IMR-90 (cell line): ENCODE results near the gene PGS1. TPM values are rescaled to one million over a fixed set of nuclear protein-coding genes. Genes with fewer than 3 reads are reported as not detected.

Experiments used
- ATAC-seq: fragments of 200-7000 bp; cut with Tn5 transposase; 2 replicates; pipeline ENCODE4 v1.9.1; 2020; ENCODE audit warnings: low read depth, mild to moderate bottlenecking, moderate library complexity
- BruUV-seq: library from RNA; stranded (reverse); fragments of 400-500 nt; replicated peaks from 2 replicates; lab custom pipeline; 2021; lab: Mats Ljungman, UMichigan
- CTCF ChIA-PET: fragments of 300-600 bp; formaldehyde crosslinking; extraction: SDS; loops from one replicate; lab custom pipeline; 2021; ENCODE audit warnings: antibody characterized with exemption; lab: Yijun Ruan, JAX
- POLR2A ChIA-PET: fragments of 300-600 bp; sonication (Branson Sonifier 250); formaldehyde crosslinking; loops from one replicate; lab custom pipeline; 2022; ENCODE audit warnings: antibody characterized with exemption; ENCODE audit not compliant: unreplicated experiment; lab: Charles Lee
- DNase-seq: peaks from one replicate; pipeline ENCODE4 v3.0.0; 2013
- H2AFZ ChIP-seq: replicated peaks from 2 replicates; pipeline ENCODE3; 2013; ENCODE audit warnings: low read length, mild to moderate bottlenecking; ENCODE audit not compliant: poor library complexity
- H2AK5ac ChIP-seq: 2 replicates; pipeline ENCODE4 v1.6.1; 2013; ENCODE audit warnings: low read depth, low read length, inconsistent platforms
- H2AK9ac ChIP-seq: replicated peaks from 2 replicates; pipeline ENCODE3; 2013; ENCODE audit warnings: mild to moderate bottlenecking, low read depth, low read length, moderate library complexity; ENCODE audit not compliant: poor library complexity
- H2BK120ac ChIP-seq: 2 replicates; pipeline ENCODE4 v1.6.1; 2013; ENCODE audit warnings: low read depth, low read length, inconsistent platforms
- H2BK15ac ChIP-seq: 3 replicates; pipeline ENCODE4 v1.6.1; 2013; ENCODE audit warnings: low read depth, low read length, inconsistent platforms
- H2BK20ac ChIP-seq: 2 replicates; pipeline ENCODE4 v1.6.1; 2013; ENCODE audit warnings: low read depth, mild to moderate bottlenecking, inconsistent platforms, low read length, moderate library complexity
- H2BK5ac ChIP-seq: 2 replicates; pipeline ENCODE4 v1.6.1; 2013; ENCODE audit warnings: mild to moderate bottlenecking, low read depth, low read length, inconsistent platforms; ENCODE audit not compliant: poor library complexity, severe bottlenecking
- H3K14ac ChIP-seq: replicated peaks from 2 replicates; pipeline ENCODE4 v1.6.1; 2013; ENCODE audit warnings: low read depth, low read length, inconsistent platforms
- H3K18ac ChIP-seq: 2 replicates; pipeline ENCODE4 v1.6.1; 2013; ENCODE audit warnings: low read depth, low read length, control low read depth
- H3K23ac ChIP-seq: 2 replicates; pipeline ENCODE4 v1.6.1; 2013; ENCODE audit warnings: low read depth, low read length, inconsistent platforms
- H3K27ac ChIP-seq: 2 replicates; pipeline ENCODE4 v1.5.1; 2013; ENCODE audit warnings: mild to moderate bottlenecking, control low read depth, low read length; ENCODE audit not compliant: insufficient read depth
- H3K27me3 ChIP-seq: 2 replicates; pipeline ENCODE4 v1.6.1; 2013; ENCODE audit warnings: low read length; ENCODE audit not compliant: control insufficient read depth, insufficient read depth
- H3K36me3 ChIP-seq: 2 replicates; pipeline ENCODE4 v1.6.1; 2013; ENCODE audit warnings: low read length, mixed read lengths; ENCODE audit not compliant: control insufficient read depth, insufficient read depth
- H3K4ac ChIP-seq: 2 replicates; pipeline ENCODE4 v1.6.1; 2013; ENCODE audit warnings: low read depth, low read length, inconsistent platforms
- H3K4me1 ChIP-seq: 2 replicates; pipeline ENCODE4 v1.6.1; 2013; ENCODE audit warnings: low read length, mixed read lengths; ENCODE audit not compliant: control insufficient read depth, insufficient read depth
- H3K4me2 ChIP-seq: 2 replicates; pipeline ENCODE4 v1.6.1; 2013; ENCODE audit warnings: low read depth, mild to moderate bottlenecking, control low read depth, low read length, moderate library complexity
- H3K4me3 ChIP-seq: 2 replicates; pipeline ENCODE4 v1.5.1; 2013; ENCODE audit warnings: low read depth, mild to moderate bottlenecking, control low read depth, low read length, moderate library complexity; ENCODE audit not compliant: insufficient read depth
- H3K56ac ChIP-seq: 2 replicates; pipeline ENCODE4 v1.6.1; 2013; ENCODE audit warnings: low read length, inconsistent platforms; ENCODE audit not compliant: insufficient read depth; ENCODE audit errors: extremely low read depth
- H3K79me1 ChIP-seq, 2 experiments: 2 replicates each; pipeline ENCODE4 v1.6.1; 2013; ENCODE audit warnings: low read length in 2 of 2, inconsistent platforms in 1 of 2, low read depth in 1 of 2
- H3K9ac ChIP-seq: 2 replicates; pipeline ENCODE4 v1.6.1; 2013; ENCODE audit warnings: low read depth, low read length, control low read depth
- H3K9me1 ChIP-seq: 2 replicates; pipeline ENCODE4 v1.6.1; 2013; ENCODE audit warnings: low read length, inconsistent platforms; ENCODE audit not compliant: insufficient read depth
- H3K9me3 ChIP-seq: 2 replicates; pipeline ENCODE4 v1.6.1; 2013; ENCODE audit warnings: low read length; ENCODE audit not compliant: control insufficient read depth, insufficient read depth
- H4K20me1 ChIP-seq: 2 replicates; pipeline ENCODE4 v1.6.1; 2013; ENCODE audit warnings: low read length, inconsistent platforms; ENCODE audit not compliant: insufficient read depth
- H4K5ac ChIP-seq: 2 replicates; pipeline ENCODE4 v1.6.1; 2013; ENCODE audit warnings: mild to moderate bottlenecking, low read depth, low read length, control low read depth
- H4K8ac ChIP-seq, 2 experiments: 2 replicates each; pipeline ENCODE4 v1.6.1; 2013; ENCODE audit warnings: low read depth in 2 of 2, low read length in 2 of 2, control low read depth in 1 of 2, inconsistent platforms in 1 of 2
- H4K91ac ChIP-seq: 2 replicates; pipeline ENCODE4 v1.6.1; 2013; ENCODE audit warnings: low read depth, low read length, inconsistent platforms; ENCODE audit not compliant: insufficient read depth
- BHLHE40 ChIP-seq: fragments of 150-350 bp; IDR thresholded peaks from 2 replicates; pipeline ENCODE4 v1.6.1; 2016; ENCODE audit warnings: mild to moderate bottlenecking, low read depth, low read length
- MAFK ChIP-seq: IDR thresholded peaks from 2 replicates; pipeline ENCODE4 v1.6.1; 2012; ENCODE audit warnings: low read depth, low read length, improper control_type of control experiment
- POLR2A ChIP-seq: IDR thresholded peaks from 2 replicates; pipeline ENCODE4 v1.6.1; 2012; ENCODE audit warnings: mild to moderate bottlenecking, low read depth, low read length
- RAD21 ChIP-seq: IDR thresholded peaks from 2 replicates; pipeline ENCODE4 v1.6.1; 2012; ENCODE audit warnings: low read length, improper control_type of control experiment
- SMC3 ChIP-seq: fragments of 150-350 bp; IDR thresholded peaks from 2 replicates; pipeline ENCODE4 v1.6.1; 2016; ENCODE audit warnings: low read depth, mild to moderate bottlenecking, antibody characterized with exemption, low read length, moderate library complexity
- WGBS, 2 experiments: methylation state at CpG; one replicate each; pipeline versions ENCODE4 v1.1.5 to v1.1.7; 2013; ENCODE audit warnings: missing lambda C conversion rate in 2 of 2; ENCODE audit not compliant: insufficient read length in 1 of 2; ENCODE audit errors: extremely low coverage in 2 of 2; 5-methylcytosine and 5-hydroxymethylcytosine counted together
- dilution Hi-C: fragments of 300-500 bp; cut with HindIII; formaldehyde crosslinking; loops from one replicate; pipeline ENCODE4 v1.14.3; 2018; ENCODE audit warnings: low sequenced_read_pairs; ENCODE audit not compliant: unreplicated experiment
- in situ Hi-C: fragments of 300-500 bp; cut with MboI; formaldehyde crosslinking; loops from 3 replicates; pipeline ENCODE4 v1.14.3; 2019; ENCODE audit warnings: low sequenced_read_pairs, inconsistent platforms, mixed read lengths
- intact Hi-C: fragments of 100-400 bp; cut with micrococcal nuclease; formaldehyde crosslinking; loops from 2 replicates; pipeline ENCODE4 v1.10.0; 2022
- polyA plus RNA-seq, 3 experiments: library from polyadenylated mRNA; depleted of rRNA; stranded (reverse); fragments of >200 nt; gene quantifications; 2 replicates each; pipeline ENCODE4 v1.2.3, GENCODE V29; 2012; ENCODE audit warnings: low replicate concordance in 1 of 3
- total RNA-seq: library from RNA; depleted of rRNA; stranded (reverse); fragments of >200 nt; gene quantifications from 2 replicates; pipeline ENCODE4 v1.2.3, GENCODE V29; 2012
- TF ChIP-seq, protein P1 (sequence below): fragments of 150-350 bp; IDR thresholded peaks from 2 replicates; pipeline ENCODE4 v1.6.1; 2017; ENCODE audit warnings: mild to moderate bottlenecking, antibody characterized with exemption, low read length, low read depth

The PGS1 gene
- total and polyA plus RNA-seq, 2 of the 4 experiments (the other 2 are of a cell fraction): 18.5 to 43.2 TPM

- Histone ChIP-seq H2BK20ac (no peak overlapping the region), H4K20me1 (no peaks in the 10 kb centered on the region), H3K4me3 (no peak overlapping the region), H3K4me1 (peaks cover 6% of the 10 kb centered on the region; the same call in 1 of the 2 replicates), H2BK15ac (no peak overlapping the region), H3K56ac (no peak overlapping the region), H3K14ac (no peak overlapping the region), H3K36me3 (no peaks in the 10 kb centered on the region), H3K9me3 (no peaks in the 10 kb centered on the region), H4K8ac (no peak overlapping the region), H4K91ac (no peak overlapping the region), H3K9me1 (no peaks in the 10 kb centered on the region; the same call in 1 of the 2 replicates), H2AK9ac (no peak overlapping the region), H3K79me1 (no peaks in the 10 kb centered on the region), H2AFZ (no peak overlapping the region), H2BK5ac (no peak overlapping the region), H3K9ac (no peak overlapping the region), H4K5ac (no peak overlapping the region), H3K4ac (no peak overlapping the region), H2AK5ac (no peak overlapping the region), H3K27me3 (no peaks in the 10 kb centered on the region), H2BK120ac (no peak overlapping the region), H3K18ac (no peak overlapping the region), H3K23ac (no peak overlapping the region), H3K27ac (no peak overlapping the region), H3K4me2 (no peak overlapping the region)
- POLR2A ChIA-PET: no interaction called here
- no TSS peak for BruUV-seq
- ATAC-seq (no peak), DNase-seq (no peak)
- in situ Hi-C loops: no loop called here
- CTCF ChIA-PET: no interaction called here
- intact Hi-C loops: no loop called here
- TF ChIP-seq, protein P1, sequence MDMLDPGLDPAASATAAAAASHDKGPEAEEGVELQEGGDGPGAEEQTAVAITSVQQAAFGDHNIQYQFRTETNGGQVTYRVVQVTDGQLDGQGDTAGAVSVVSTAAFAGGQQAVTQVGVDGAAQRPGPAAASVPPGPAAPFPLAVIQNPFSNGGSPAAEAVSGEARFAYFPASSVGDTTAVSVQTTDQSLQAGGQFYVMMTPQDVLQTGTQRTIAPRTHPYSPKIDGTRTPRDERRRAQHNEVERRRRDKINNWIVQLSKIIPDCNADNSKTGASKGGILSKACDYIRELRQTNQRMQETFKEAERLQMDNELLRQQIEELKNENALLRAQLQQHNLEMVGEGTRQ: no peak
- no peak for TF ChIP-seq SMC3
- TF ChIP-seq POLR2A: no peak
- no peak for TF ChIP-seq RAD21
- no peak for TF ChIP-seq BHLHE40
- no peak for TF ChIP-seq MAFK
- dilution Hi-C loops: no loop called here
- WGBS, 2 experiments: 82% methylated on average over 17 of the region's 20 CpGs; no CpG with 5 or more reads in 1 of the 2 experiments
Observed at GRCh38 chr17:78437508-78438169, 59.2 kb downstream of the PGS1 start.
